Measurements from ENCODE around the gene MAD1L1. TPM values are rescaled to one million over a fixed set of nuclear protein-coding genes. Genes with fewer than 3 reads are reported as not detected.

The MAD1L1 gene
- total RNA-seq, 4 donors from 2014 or later: 18.4 to 39.1 (median 25.7) TPM

- DNase-seq (ENCODE audit: low spot score): no peak
- ATAC-seq (ENCODE audit: low FRiP score): no peak
- TF ChIP-seq, protein P1, sequence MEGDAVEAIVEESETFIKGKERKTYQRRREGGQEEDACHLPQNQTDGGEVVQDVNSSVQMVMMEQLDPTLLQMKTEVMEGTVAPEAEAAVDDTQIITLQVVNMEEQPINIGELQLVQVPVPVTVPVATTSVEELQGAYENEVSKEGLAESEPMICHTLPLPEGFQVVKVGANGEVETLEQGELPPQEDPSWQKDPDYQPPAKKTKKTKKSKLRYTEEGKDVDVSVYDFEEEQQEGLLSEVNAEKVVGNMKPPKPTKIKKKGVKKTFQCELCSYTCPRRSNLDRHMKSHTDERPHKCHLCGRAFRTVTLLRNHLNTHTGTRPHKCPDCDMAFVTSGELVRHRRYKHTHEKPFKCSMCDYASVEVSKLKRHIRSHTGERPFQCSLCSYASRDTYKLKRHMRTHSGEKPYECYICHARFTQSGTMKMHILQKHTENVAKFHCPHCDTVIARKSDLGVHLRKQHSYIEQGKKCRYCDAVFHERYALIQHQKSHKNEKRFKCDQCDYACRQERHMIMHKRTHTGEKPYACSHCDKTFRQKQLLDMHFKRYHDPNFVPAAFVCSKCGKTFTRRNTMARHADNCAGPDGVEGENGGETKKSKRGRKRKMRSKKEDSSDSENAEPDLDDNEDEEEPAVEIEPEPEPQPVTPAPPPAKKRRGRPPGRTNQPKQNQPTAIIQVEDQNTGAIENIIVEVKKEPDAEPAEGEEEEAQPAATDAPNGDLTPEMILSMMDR (IDR thresholded peaks at IDR 0.05): no peak
Observed at GRCh38 chr7:1848013-1848640, 384.6 kb downstream of the MAD1L1 start.

- TF ChIP-seq, protein P1 (IDR thresholded peaks at IDR 0.05): no peak
- DNase-seq (ENCODE audit: low spot score) (no peak), ATAC-seq (ENCODE audit: low FRiP score) (no peak)
Observed at GRCh38 chr7:1847260-1848001, 385.3 kb downstream of the MAD1L1 start.

DNA sequence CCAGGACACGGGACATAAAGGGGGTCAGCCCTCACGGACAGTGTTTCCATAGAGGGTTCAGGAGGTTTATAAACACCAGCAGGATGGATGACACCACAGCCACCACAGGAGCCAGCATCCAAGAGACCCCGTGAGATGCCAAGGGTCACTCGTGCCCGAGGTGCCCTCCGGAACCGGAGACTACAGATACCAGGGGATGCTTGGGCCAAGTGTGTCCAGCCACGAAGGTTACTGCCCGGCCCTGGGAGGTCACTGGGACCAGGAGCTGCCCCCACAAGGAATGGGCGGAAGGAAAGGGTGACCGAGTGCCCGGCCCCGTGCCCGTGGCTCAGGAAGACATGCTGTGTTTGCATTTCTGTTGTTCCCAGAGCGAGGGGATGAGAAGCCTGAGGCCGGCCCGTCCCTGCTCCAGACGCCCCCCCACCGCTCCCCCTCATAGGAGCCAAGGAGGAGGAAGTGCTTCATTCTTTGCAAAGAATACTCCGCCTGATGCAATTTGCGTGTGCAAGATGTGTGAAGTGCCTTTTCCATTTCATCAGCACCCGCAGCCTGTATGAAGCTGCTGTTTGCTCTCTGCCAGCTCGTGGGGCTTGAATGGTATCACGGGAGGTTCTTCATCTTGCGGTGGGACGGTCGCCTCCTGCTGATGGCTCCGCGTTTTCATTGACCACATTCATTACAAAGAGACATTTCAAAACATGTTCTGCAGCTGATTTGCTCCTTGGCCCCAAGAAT is 386.2 kb downstream of the MAD1L1 start:
- no peak for ATAC-seq (ENCODE audit: low FRiP score)
- no peak for DNase-seq (ENCODE audit: low spot score)
- TF ChIP-seq, protein P1 (IDR thresholded peaks at IDR 0.05): no peak

- ATAC-seq (ENCODE audit: low FRiP score) (no peak), DNase-seq (ENCODE audit: low spot score) (no peak)
- TF ChIP-seq, protein P1 (IDR thresholded peaks at IDR 0.05): no peak
Observed at GRCh38 chr7:1845536-1846311, 387.0 kb downstream of the MAD1L1 start.

- DNase-seq (ENCODE audit: low spot score) (no peak), ATAC-seq (ENCODE audit: low FRiP score) (no peak)
- TF ChIP-seq, protein P1 (IDR thresholded peaks at IDR 0.05): no peak
Observed at GRCh38 chr7:1844951-1845390, 387.8 kb downstream of the MAD1L1 start.

- TF ChIP-seq, protein P1 (IDR thresholded peaks at IDR 0.05): no peak
- ATAC-seq (ENCODE audit: low FRiP score) (no peak), DNase-seq (ENCODE audit: low spot score) (no peak)
Observed at GRCh38 chr7:1844336-1844950, 388.3 kb downstream of the MAD1L1 start.
